Stomach (tissue), 4 donors: ENCODE data around the gene CAPS.
A peak's percentile ranks its signal among the peaks of the same experiment; 100 is the strongest.

Experiments used
- CTCF ChIP-seq, 7 experiments: fragments of 450-650 bp in 4 of 7; fragments of 200-600 bp in 3 of 7; sonication (generic) in 3 of 7; IDR thresholded peaks; one replicate each; pipeline ENCODE4 v1.5.1; 2016 to 2019; ENCODE audit warnings: antibody characterized with exemption in 7 of 7, control low read depth in 2 of 7, mild to moderate bottlenecking in 1 of 7
- EP300 ChIP-seq: sonication (generic); formaldehyde crosslinking; IDR thresholded peaks from one replicate; pipeline ENCODE4 v1.6.1; 2017; ENCODE audit warnings: antibody characterized with exemption
- POLR2A ChIP-seq, 4 donors: fragments of 450-650 bp; IDR thresholded peaks; one replicate each; pipeline ENCODE4 v1.6.1; 2016; ENCODE audit warnings: antibody characterized with exemption in 4 of 4, control low read depth in 2 of 4, mild to moderate bottlenecking in 1 of 4, moderate library complexity in 1 of 4
- POLR2AphosphoS5 ChIP-seq, 3 donors: sonication (generic); formaldehyde crosslinking; IDR thresholded peaks; one replicate each; pipeline ENCODE4 v1.6.1; 2016; ENCODE audit warnings: antibody characterized with exemption in 3 of 3

GRCh38 chr19:5933391-5934068, 19.5 kb downstream of the CAPS start:
- TF ChIP-seq POLR2AphosphoS5 (IDR thresholded peaks at IDR 0.05) (peak in 1 of 3 donors; percentile 45), CTCF (IDR thresholded peaks at IDR 0.05) (no peak), POLR2A (IDR thresholded peaks at IDR 0.05) (no peak), EP300 (no peak)
